GM13977 (cell line): Measurements from ENCODE around the gene ZMIZ1.

Source experiments
- DNase-seq: peaks from one replicate; pipeline ENCODE4 v3.0.0; 2012; ENCODE audit warnings: low spot score
- CTCF ChIP-seq: IDR thresholded peaks from 2 replicates; pipeline ENCODE4 v1.5.1; 2012; ENCODE audit warnings: mild to moderate bottlenecking, control low read depth; ENCODE audit not compliant: insufficient read depth; ENCODE audit errors: extremely low read depth, missing control alignments
- in situ Hi-C: fragments of 300-500 bp; cut with MboI; formaldehyde crosslinking; loops from one replicate; pipeline ENCODE4 v1.12.0; 2022; ENCODE audit warnings: low sequenced_read_pairs, low pct_unique_long_range_greater_than_20kb, mixed read lengths, inconsistent platforms; ENCODE audit not compliant: unreplicated experiment

Gene ZMIZ1

GRCh38 chr10:79150444-79150754, 81.6 kb downstream of the ZMIZ1 start:
- in situ Hi-C loops: no loop called here
- TF ChIP-seq CTCF: no peak
- DNase-seq: no peak

GRCh38 chr10:79152423-79152817, 83.7 kb downstream of the ZMIZ1 start:
- in situ Hi-C loops: no loop called here
- no peak for DNase-seq
- no peak for TF ChIP-seq CTCF

- no peak for TF ChIP-seq CTCF
- in situ Hi-C loops: no loop called here
- DNase-seq: no peak
These were observed 85.0 kb downstream of the ZMIZ1 start for GRCh38 chr10:79153745-79154144.

GRCh38 chr10:79155301-79156081, 86.7 kb downstream of the ZMIZ1 start:
- DNase-seq: no peak
- in situ Hi-C loops: no loop called here

GRCh38 chr10:79156334-79157274, 87.8 kb downstream of the ZMIZ1 start:
- DNase-seq: no peak
- in situ Hi-C loops: no loop called here
- no peak for TF ChIP-seq CTCF

More at GRCh38 chr10:79155301-79156081, 86.7 kb downstream of the ZMIZ1 start:
- TF ChIP-seq CTCF: peak; percentile 17

GRCh38 chr10:79158004-79158340, 89.2 kb downstream of the ZMIZ1 start:
- TF ChIP-seq CTCF: no peak
- in situ Hi-C loops: no loop called here
- no peak for DNase-seq
